ENCODE results near the gene TEX30.
A peak's percentile ranks its signal among the peaks of the same experiment; 100 is the strongest.

The TEX30 gene

GRCh38 chr13:102779436-102780159 lies 6.0 kb upstream of the TEX30 start:
- TF ChIP-seq CTCF (IDR thresholded peaks at IDR 0.05; ENCODE audit: low read depth, low read length, missing control alignments): no peak
- no peak overlapping the region for H3K4me3 ChIP-seq (replicated peaks; ENCODE audit: low read depth, low read length)
- no peak for DNase-seq (ENCODE audit: extremely low read depth, low read depth)

- TF ChIP-seq CTCF (IDR thresholded peaks at IDR 0.05; ENCODE audit: low read depth, low read length, missing control alignments): no peak
- DNase-seq (ENCODE audit: extremely low read depth, low read depth): no peak
- no peak overlapping the region for H3K4me3 ChIP-seq (replicated peaks; ENCODE audit: low read depth, low read length)
Observed at GRCh38 chr13:102777736-102778135, 4.2 kb upstream of the TEX30 start.

- no peak overlapping the region for H3K4me3 ChIP-seq (replicated peaks; ENCODE audit: low read depth, low read length)
- no peak for DNase-seq (ENCODE audit: extremely low read depth, low read depth)
Observed at GRCh38 chr13:102776271-102776670, 2.7 kb upstream of the TEX30 start.

GRCh38 chr13:102774591-102775520 lies 1.3 kb upstream of the TEX30 start:
- no peak overlapping the region for H3K4me3 ChIP-seq (replicated peaks; ENCODE audit: low read depth, low read length)
- no peak for TF ChIP-seq CTCF (IDR thresholded peaks at IDR 0.05; ENCODE audit: low read depth, low read length, missing control alignments)
- DNase-seq (ENCODE audit: extremely low read depth, low read depth): no peak

More at GRCh38 chr13:102776271-102776670, 2.7 kb upstream of the TEX30 start:
- no peak for TF ChIP-seq CTCF (IDR thresholded peaks at IDR 0.05; ENCODE audit: low read depth, low read length, missing control alignments)

GRCh38 chr13:102774214-102774568 lies 605 bp upstream of the TEX30 start:
- no peak for TF ChIP-seq CTCF (IDR thresholded peaks at IDR 0.05; ENCODE audit: low read depth, low read length, missing control alignments)
- H3K4me3 ChIP-seq (replicated peaks; ENCODE audit: low read depth, low read length): peak overlapping the region; percentile 80
- no peak for DNase-seq (ENCODE audit: extremely low read depth, low read depth)

- no peak for DNase-seq (ENCODE audit: extremely low read depth, low read depth)
- H3K4me3 ChIP-seq (replicated peaks; ENCODE audit: low read depth, low read length): peak overlapping the region; percentile 80; the same call in 1 of the 2 replicates
- no peak for TF ChIP-seq CTCF (IDR thresholded peaks at IDR 0.05; ENCODE audit: low read depth, low read length, missing control alignments)
Observed at GRCh38 chr13:102772042-102772425, 1.6 kb downstream of the TEX30 start.
